Heart right ventricle (tissue), 16 donors: ENCODE results near the gene MMRN2. TPM values are rescaled to one million over a fixed set of nuclear protein-coding genes. Genes with fewer than 3 reads are reported as not detected.

Experiments
- ATAC-seq, 8 donors: fragments of 200-7000 bp; cut with Tn5 transposase; one replicate each; pipeline ENCODE4 v1.9.1; 2020; ENCODE audit warnings: mild to moderate bottlenecking in 8 of 8, moderate library complexity in 8 of 8, moderate number of reproducible peaks in 1 of 8
- DNase-seq, 2 donors: peaks; one replicate each; pipeline ENCODE4 v3.0.0-alpha.2; 2020
- H3K27ac ChIP-seq, 10 donors: fragments of 200-600 bp; sonication (generic) in 2 of 10; one replicate each; pipeline versions ENCODE4 v1.5.0 to v1.8.0; 2020 to 2022; ENCODE audit warnings: mild to moderate bottlenecking in 3 of 10
- H3K27me3 ChIP-seq, 7 donors: fragments of 200-600 bp; one replicate each; pipeline ENCODE4 v1.8.0; 2021 to 2022; ENCODE audit warnings: mild to moderate bottlenecking in 2 of 7
- H3K36me3 ChIP-seq, 9 donors: fragments of 200-600 bp; sonication (generic) in 1 of 9; one replicate each; pipeline versions ENCODE4 v1.5.0 to v1.8.0; 2020 to 2022; ENCODE audit warnings: mild to moderate bottlenecking in 2 of 9
- H3K4me1 ChIP-seq, 9 donors: fragments of 200-600 bp; sonication (generic) in 1 of 9; one replicate each; pipeline versions ENCODE4 v1.5.0 to v1.8.0; 2020 to 2022; ENCODE audit warnings: mild to moderate bottlenecking in 4 of 9
- H3K4me3 ChIP-seq, 10 donors: fragments of 200-600 bp; sonication (generic) in 2 of 10; one replicate each; pipeline versions ENCODE4 v1.5.0 to v1.8.0; 2020 to 2022; ENCODE audit warnings: mild to moderate bottlenecking in 7 of 10, moderate library complexity in 2 of 10
- H3K9me3 ChIP-seq, 11 donors: fragments of 200-600 bp in 10 of 11; sonication (generic) in 2 of 11; one replicate each; pipeline versions ENCODE4 v1.5.0 to v1.8.0; 2013 to 2022; ENCODE audit warnings: mild to moderate bottlenecking in 2 of 11, control low read depth in 1 of 11, moderate library complexity in 1 of 11
- WGBS, 2 donors: extraction: QIAGEN DNeasy Blood & Tissue Kit; methylation state at CpG; one replicate each; pipeline ENCODE4 v1.1.7; 2013; ENCODE audit warnings: inconsistent platforms in 1 of 2; 5-methylcytosine and 5-hydroxymethylcytosine counted together
- intact Hi-C, 10 donors: fragments of 100-400 bp; cut with DNase I; formaldehyde crosslinking; loops; one replicate each; pipeline versions ENCODE4 v1.11.1 to v1.14.2; 2022
- polyA plus RNA-seq, 2 donors: library from polyadenylated mRNA; stranded (reverse); fragments of 200-250 nt; gene quantifications; one replicate each; pipeline ENCODE4 v1.2.3, GENCODE V29; 2013
- total RNA-seq, 10 donors: library from RNA; stranded (reverse); fragmentation: NEBNext Ultra II Directional in 3 of 10; extraction: Animal tissue kit (Norgen Biotek cat#: 25700) in 3 of 10; gene quantifications; one replicate each; pipeline versions ENCODE4 v1.2.1 to v1.2.4, GENCODE V29; 2021 to 2023
- TF ChIP-seq, protein P1 (sequence below), 9 donors: fragments of 200-600 bp; sonication (generic) in 2 of 9; IDR thresholded peaks; one replicate each; pipeline versions ENCODE4 v1.5.0 to v1.8.0; 2021 to 2022; ENCODE audit warnings: antibody characterized with exemption in 9 of 9, mild to moderate bottlenecking in 5 of 9, moderate library complexity in 1 of 9
- donor health status: Arrhythmogenic right ventricular cardiomyopathy.
- donor health status: ischemic (EF 13 %, LVEDD 7.1; RV severe dilation, severe dysfunction).
- donor health status: healthy with polysubstance abuse.
- donor health status: DM: no; HTN: yes; CAD: no.
- donor health status: DM: no; HTN: no; CAD: no.
- donor health status: ischemic (EF 25% LVEDD 6.9; RV normal size, moderate dysfunction).
- donor health status: ischemic (EF 25% LVEDD 5.7; RV mildly dilated, moderate dysfunction).
- donor health status: healthy.
- donor health status: DM: yes; HTN: yes; CAD: no.
- donor health status: Ischemic cardiomyopathy.
- donor health status: ischemic (EF 35%, LVEDD 5.7; RV mildly dilated, moderate dysfunction).
- donor health status: nonischemic (EF 11% LVEDD 7.7; RV severe dilation, severe dysfunction).
- donor health status: DM: yes; HTN: yes; CAD: no.
- donor health status: PGD.
- donor health status: ischemic (EF 29% LVEDD 5.4; RV normal size, mild dysfunction).
- donor health status: nonischemic (EF 23%, LVEDD 6.1; RV moderate dilation, normal function).

The MMRN2 gene
- total and polyA plus RNA-seq, 12 donors, result 22.5 to 43.2 (median 33.2) TPM

DNA sequence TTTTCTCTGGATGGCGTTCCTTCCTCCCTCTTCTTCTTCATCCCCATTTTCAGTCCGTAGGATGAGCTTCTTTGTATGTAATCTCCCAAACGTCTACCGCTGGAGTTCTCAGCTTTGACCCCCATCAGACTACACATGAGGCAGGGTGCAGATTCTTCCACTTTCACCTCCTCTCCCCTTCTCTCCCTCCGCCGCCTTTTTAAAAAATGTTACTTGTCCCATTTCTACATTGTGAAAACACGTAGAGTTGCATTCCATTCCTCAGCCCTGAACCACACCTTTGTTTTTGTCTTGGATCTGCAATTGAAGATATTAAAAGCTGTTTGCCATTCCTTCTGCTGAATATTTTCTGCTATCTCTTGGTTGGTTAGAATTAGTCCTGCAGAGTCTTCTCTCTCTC is 17.1 kb upstream of the MMRN2 start:
- intact Hi-C loops, result loop anchor here in 2 of 10 donors (5.0 to 10.0 kb wide), 2 partner anchors 113 to 120 kb away; partner anchors contain the start of genes GLUD1 (in 1 of the 2) and SHLD2 (in 1 of the 2)

DNA sequence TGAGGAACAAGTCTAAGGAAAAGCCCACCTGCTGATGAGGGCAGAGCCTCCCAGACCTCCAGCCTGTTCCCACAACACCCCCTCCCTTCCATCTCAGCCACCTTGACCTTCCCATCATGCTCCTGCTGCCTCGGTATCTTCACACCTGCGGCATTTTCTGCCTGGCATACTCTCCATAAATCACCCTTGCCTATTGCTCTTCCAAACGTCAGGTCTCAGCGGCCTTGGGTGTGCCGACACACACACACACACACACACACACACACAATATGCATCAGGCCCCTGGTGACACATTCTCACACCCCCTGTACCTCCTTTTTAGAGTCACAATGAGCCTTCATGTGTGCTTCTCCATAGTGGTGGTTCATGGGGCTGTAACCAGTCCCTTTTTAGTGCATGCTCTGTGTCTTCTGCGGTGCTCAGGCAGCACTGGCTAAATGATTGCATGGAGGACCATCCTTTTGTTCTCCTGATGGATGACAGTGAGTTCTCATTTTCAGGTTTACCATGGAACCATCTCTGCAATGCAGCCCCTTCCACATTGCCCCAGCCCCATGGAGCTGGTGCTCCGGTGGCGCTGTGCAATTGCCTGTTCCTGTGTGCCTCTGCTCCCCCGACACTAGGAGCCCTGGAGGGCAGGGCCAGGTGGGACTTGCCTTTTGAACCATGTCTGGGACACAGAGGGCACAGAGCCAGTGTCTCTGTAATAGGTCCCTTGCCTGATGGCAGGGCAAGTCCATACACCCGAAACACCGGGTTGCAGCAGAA is 15.4 kb upstream of the MMRN2 start:
- intact Hi-C loops, result loop anchor here in 2 of 10 donors (5.0 to 10.0 kb wide), 2 partner anchors 115 to 122 kb away; partner anchors contain the start of genes GLUD1 (in 1 of the 2) and SHLD2 (in 1 of the 2)
- ATAC-seq, result no peak
- DNase-seq, result no peak
- 85 to 92% methylated on average over 11 of the region's 11 CpGs for WGBS, 2 donors
- Histone ChIP-seq H3K9me3 (no peaks in the 10 kb centered on the region), H3K36me3 (no peaks in the 10 kb centered on the region), H3K27me3 (peaks cover 0 to 44% (median 0%) of the 10 kb centered on the region in 7 donors), H3K4me1 (peaks cover 7 to 49% (median 31%) of the 10 kb centered on the region in 9 donors), H3K4me3 (no peak overlapping the region), H3K27ac (peak overlapping the region in 5 of 10 donors; percentile 85 to 98 (median 95))
- TF ChIP-seq, protein P1, sequence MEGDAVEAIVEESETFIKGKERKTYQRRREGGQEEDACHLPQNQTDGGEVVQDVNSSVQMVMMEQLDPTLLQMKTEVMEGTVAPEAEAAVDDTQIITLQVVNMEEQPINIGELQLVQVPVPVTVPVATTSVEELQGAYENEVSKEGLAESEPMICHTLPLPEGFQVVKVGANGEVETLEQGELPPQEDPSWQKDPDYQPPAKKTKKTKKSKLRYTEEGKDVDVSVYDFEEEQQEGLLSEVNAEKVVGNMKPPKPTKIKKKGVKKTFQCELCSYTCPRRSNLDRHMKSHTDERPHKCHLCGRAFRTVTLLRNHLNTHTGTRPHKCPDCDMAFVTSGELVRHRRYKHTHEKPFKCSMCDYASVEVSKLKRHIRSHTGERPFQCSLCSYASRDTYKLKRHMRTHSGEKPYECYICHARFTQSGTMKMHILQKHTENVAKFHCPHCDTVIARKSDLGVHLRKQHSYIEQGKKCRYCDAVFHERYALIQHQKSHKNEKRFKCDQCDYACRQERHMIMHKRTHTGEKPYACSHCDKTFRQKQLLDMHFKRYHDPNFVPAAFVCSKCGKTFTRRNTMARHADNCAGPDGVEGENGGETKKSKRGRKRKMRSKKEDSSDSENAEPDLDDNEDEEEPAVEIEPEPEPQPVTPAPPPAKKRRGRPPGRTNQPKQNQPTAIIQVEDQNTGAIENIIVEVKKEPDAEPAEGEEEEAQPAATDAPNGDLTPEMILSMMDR (IDR thresholded peaks at IDR 0.05), result no peak

More for the DNA sequence above, 17.1 kb upstream of the MMRN2 start:
- TF ChIP-seq, protein P1 (IDR thresholded peaks at IDR 0.05), result no peak
- DNase-seq (no peak), ATAC-seq (no peak)
- peaks cover 0 to 28% (median 0%) of the 10 kb centered on the region in 7 donors for H3K27me3 ChIP-seq
- H3K4me3 ChIP-seq, result no peak overlapping the region
- WGBS, 2 donors, result 84 to 86% methylated on average over 7 of the region's 7 CpGs
- peak overlapping the region in 1 of 10 donors; percentile 15 for H3K27ac ChIP-seq
- H3K9me3 ChIP-seq, result no peaks in the 10 kb centered on the region
- peaks cover 4 to 46% (median 19%) of the 10 kb centered on the region in 9 donors for H3K4me1 ChIP-seq
- H3K36me3 ChIP-seq, result no peaks in the 10 kb centered on the region

DNA sequence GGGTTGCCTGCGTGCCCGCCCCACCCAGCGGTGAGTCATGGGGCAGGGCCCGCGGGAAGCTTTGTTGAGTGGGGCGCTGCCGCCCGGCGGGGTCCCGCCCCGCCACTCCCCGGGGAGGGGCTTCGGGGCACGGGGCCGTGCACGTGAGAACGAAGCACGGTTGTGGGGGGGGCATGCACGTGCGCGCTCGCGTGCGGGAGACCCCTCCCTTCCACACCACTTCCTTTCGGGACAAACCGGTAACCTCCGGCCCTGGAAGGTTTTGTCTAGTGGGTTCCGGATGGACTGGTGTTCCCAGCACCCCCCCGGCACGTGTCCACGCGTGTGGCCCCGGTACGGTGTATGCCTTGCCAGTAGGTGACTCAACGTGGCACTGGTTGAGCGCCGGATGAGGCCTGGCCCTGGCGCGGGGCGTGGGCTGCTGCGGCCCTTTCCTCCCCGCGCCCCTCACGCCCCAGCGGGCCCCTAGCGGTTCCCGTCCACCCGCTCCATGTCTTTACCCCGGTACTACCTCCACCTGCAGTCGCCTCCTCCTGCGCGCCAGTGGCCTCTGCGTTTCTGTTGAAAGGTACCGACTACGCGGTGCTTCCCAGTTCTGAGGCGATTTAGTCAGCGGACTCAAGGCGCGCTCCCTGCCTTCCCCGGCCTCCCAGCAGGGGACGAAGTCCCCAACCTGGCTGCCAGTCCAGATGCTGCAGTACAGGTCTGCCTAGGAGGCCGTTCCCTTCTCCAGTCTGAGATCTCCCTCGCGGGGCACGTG is 14.0 kb upstream of the MMRN2 start:
- peak; percentile 80 to 90 (median 84) for ATAC-seq
- H3K4me1 ChIP-seq, result peaks cover 13 to 57% (median 44%) of the 10 kb centered on the region in 9 donors
- 8 to 11% methylated on average over 58 to 66 of the region's 66 CpGs for WGBS, 2 donors
- TF ChIP-seq, protein P1 (IDR thresholded peaks at IDR 0.05), result peak in 3 of 9 donors; percentile 3 to 21 (median 14)
- DNase-seq, result peak; percentile 89
- peak overlapping the region; percentile 85 to 98 (median 94) for H3K27ac ChIP-seq
- intact Hi-C loops, result loop anchor here in 2 of 10 donors (5.0 to 10.0 kb wide), 2 partner anchors 116 to 123 kb away; partner anchors contain the start of genes GLUD1 (in 1 of the 2) and SHLD2 (in 1 of the 2)
- peaks cover 0 to 47% (median 0%) of the 10 kb centered on the region in 7 donors for H3K27me3 ChIP-seq
- no peaks in the 10 kb centered on the region for H3K36me3 ChIP-seq
- H3K4me3 ChIP-seq, result peak overlapping the region in 9 of 10 donors; percentile 62 to 79 (median 70)
- no peaks in the 10 kb centered on the region for H3K9me3 ChIP-seq

DNA sequence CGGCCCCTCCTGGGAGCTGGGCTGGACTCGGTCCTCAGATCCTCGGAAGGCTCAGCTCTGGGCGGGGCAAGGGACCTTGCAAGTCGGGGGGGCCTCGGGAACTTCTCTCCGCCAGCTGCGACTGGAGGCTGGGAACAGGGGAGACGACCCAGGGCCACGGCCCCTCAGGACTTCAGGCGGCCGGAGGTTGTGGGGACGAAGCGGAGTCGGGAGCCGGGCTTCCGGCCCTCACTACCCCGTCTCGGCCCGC is 13.5 kb upstream of the MMRN2 start:
- TF ChIP-seq, protein P1 (IDR thresholded peaks at IDR 0.05), result no peak
- Histone ChIP-seq H3K9me3 (no peaks in the 10 kb centered on the region), H3K27ac (peak overlapping the region; percentile 85 to 98 (median 94)), H3K4me1 (peaks cover 13 to 62% (median 49%) of the 10 kb centered on the region in 9 donors), H3K4me3 (peak overlapping the region in 9 of 10 donors; percentile 62 to 79 (median 70)), H3K36me3 (no peaks in the 10 kb centered on the region), H3K27me3 (peaks cover 0 to 47% (median 0%) of the 10 kb centered on the region in 7 donors)
- DNase-seq (no peak), ATAC-seq (peak in 7 of 8 donors; percentile 28 to 50 (median 36))
- intact Hi-C loops, result loop anchor here in 2 of 10 donors (5.0 to 10.0 kb wide), 2 partner anchors 116 to 124 kb away; partner anchors contain the start of genes GLUD1 (in 1 of the 2) and SHLD2 (in 1 of the 2)
- WGBS, 2 donors, result 8 to 19% methylated on average over 12 to 20 of the region's 20 CpGs
